Chondrocyte (in vitro differentiated cells): Measurements from ENCODE around the gene PCSK4. TPM values are rescaled to one million over a fixed set of nuclear protein-coding genes. Genes with fewer than 3 reads are reported as not detected.
"Not testable (repeated sequence)": the region's sequence is repeated elsewhere in the genome, so short reads cannot be mapped to it uniquely, and the experiment has no call there.

ENCODE experiments used
- DNase-seq: peaks from one replicate; pipeline ENCODE4 v3.0.0; 2021; ENCODE audit warnings: mixed read lengths, low spot score
- H3K27ac Mint-ChIP-seq: one replicate; pipeline ENCODE4 v1.8.0; 2021; ENCODE audit warnings: mild to moderate bottlenecking, moderate library complexity, mixed read lengths; ENCODE audit not compliant: unreplicated experiment
- H3K27me3 Mint-ChIP-seq: 2 replicates; pipeline ENCODE4 v1.8.0; 2021; ENCODE audit warnings: low read depth, mixed read lengths
- H3K36me3 Mint-ChIP-seq: 2 replicates; pipeline ENCODE4 v1.8.0; 2021; ENCODE audit warnings: low read depth, mixed read lengths
- H3K4me1 Mint-ChIP-seq: 2 replicates; pipeline ENCODE4 v1.8.0; 2021; ENCODE audit warnings: low read depth, mild to moderate bottlenecking, mixed read lengths
- H3K4me3 Mint-ChIP-seq: one replicate; pipeline ENCODE4 v1.8.0; 2021; ENCODE audit warnings: mild to moderate bottlenecking, moderate library complexity, mixed read lengths; ENCODE audit not compliant: unreplicated experiment
- H3K9me3 Mint-ChIP-seq: 2 replicates; pipeline ENCODE4 v1.8.0; 2021; ENCODE audit warnings: low read depth, mixed read lengths
- total RNA-seq: library from RNA; stranded (reverse); gene quantifications from 3 replicates; pipeline ENCODE4 v1.2.1, GENCODE V29; 2021
- TF ChIP-seq, protein P1 (sequence below): fragments of 200-600 bp; sonication (generic); IDR thresholded peaks from 2 replicates; pipeline ENCODE4 v1.5.0; 2021; ENCODE audit warnings: antibody characterized with exemption, mild to moderate bottlenecking, moderate library complexity

PCSK4 gene
- total RNA-seq, 1 donor from 2014 or later, result 3.9 TPM

DNA sequence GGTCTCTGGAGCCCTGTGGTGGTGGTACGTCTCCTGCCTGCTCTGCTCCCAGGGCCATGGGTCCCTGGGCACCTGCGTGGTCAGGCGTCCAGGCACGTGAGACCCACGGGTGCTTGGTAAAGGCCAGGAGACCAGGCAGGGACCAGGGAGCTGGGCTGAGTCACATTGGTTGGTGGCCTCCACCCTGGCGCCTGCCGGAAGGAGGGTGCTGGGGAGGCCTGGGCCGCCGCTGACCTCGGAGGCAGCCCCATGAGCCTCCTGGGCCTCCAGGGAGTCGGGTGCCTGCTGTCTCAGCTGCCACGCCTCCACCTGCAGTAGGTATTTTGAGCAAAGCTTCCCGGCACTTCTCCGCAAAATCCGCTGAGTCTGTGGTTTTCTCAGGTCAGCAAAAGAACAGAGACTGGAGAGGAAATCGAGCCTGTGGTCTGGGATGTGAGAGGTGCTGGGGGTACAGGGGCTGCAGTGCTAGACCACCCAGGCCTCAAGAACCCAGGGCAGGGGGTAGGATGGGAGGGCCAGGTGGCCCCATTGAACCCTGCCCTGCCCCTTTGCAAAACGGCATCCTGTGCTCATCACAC is 30.1 kb upstream of the PCSK4 start:
- H3K4me3 Mint-ChIP-seq, result no peak overlapping the region
- peaks cover 20% of the 10 kb centered on the region for H3K27me3 Mint-ChIP-seq
- H3K36me3 Mint-ChIP-seq, result no peaks in the 10 kb centered on the region
- TF ChIP-seq, protein P1, sequence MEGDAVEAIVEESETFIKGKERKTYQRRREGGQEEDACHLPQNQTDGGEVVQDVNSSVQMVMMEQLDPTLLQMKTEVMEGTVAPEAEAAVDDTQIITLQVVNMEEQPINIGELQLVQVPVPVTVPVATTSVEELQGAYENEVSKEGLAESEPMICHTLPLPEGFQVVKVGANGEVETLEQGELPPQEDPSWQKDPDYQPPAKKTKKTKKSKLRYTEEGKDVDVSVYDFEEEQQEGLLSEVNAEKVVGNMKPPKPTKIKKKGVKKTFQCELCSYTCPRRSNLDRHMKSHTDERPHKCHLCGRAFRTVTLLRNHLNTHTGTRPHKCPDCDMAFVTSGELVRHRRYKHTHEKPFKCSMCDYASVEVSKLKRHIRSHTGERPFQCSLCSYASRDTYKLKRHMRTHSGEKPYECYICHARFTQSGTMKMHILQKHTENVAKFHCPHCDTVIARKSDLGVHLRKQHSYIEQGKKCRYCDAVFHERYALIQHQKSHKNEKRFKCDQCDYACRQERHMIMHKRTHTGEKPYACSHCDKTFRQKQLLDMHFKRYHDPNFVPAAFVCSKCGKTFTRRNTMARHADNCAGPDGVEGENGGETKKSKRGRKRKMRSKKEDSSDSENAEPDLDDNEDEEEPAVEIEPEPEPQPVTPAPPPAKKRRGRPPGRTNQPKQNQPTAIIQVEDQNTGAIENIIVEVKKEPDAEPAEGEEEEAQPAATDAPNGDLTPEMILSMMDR, result no peak
- DNase-seq, result no peak
- H3K27ac Mint-ChIP-seq, result no peak overlapping the region
- no peaks in the 10 kb centered on the region for H3K9me3 Mint-ChIP-seq
- peaks cover 5% of the 10 kb centered on the region for H3K4me1 Mint-ChIP-seq

DNA sequence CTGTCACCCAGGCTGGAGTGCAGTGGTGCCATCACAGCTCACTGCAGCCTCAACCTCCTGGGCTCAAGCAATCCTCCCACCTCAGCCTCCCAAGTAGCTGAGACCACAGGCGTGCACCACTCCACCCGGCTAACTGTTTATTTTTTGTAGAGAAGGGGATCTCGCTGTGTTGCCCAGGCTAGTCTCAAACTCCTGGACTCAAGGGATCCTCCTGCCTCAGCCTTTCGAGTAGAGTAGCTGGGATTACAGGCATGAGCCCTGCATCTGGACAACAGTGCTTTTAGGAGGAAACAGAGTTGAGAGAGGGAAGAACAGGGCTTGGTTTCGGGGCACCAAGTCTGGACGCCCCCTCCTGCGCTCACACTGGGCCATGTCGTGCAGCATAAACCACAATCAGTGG is 29.7 kb upstream of the PCSK4 start:
- not testable (repeated sequence) for H3K9me3 Mint-ChIP-seq, H3K4me3 Mint-ChIP-seq, H3K36me3 Mint-ChIP-seq, DNase-seq, H3K27ac Mint-ChIP-seq, H3K4me1 Mint-ChIP-seq
- H3K27me3 Mint-ChIP-seq, result peaks cover 16% of the 10 kb centered on the region

DNA sequence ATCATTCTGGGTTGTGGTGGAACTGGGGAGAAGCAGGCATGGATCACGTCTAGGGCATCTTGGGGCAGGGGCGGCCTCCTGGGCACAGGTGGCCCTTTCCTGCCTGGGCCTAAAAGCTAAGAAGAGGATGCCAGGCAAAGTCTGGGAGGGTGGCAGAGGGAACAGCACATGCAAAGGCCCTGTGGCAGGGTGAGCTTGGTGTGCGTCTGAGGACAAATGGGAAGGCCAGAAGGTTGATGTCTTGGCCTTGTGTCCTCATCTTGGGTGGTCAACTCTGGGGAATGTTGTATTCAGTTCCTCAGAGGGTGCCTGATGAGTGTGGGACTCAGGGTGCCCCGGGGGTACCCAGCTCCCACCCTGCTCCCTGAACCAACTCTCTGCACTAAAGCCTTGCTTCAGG is 28.3 kb upstream of the PCSK4 start:
- no peak for DNase-seq
- no peaks in the 10 kb centered on the region for H3K9me3 Mint-ChIP-seq
- no peak overlapping the region for H3K4me3 Mint-ChIP-seq
- peaks cover 10% of the 10 kb centered on the region for H3K27me3 Mint-ChIP-seq
- no peaks in the 10 kb centered on the region for H3K36me3 Mint-ChIP-seq
- H3K27ac Mint-ChIP-seq, result no peak overlapping the region
- TF ChIP-seq, protein P1, result no peak
- no peaks in the 10 kb centered on the region for H3K4me1 Mint-ChIP-seq

DNA sequence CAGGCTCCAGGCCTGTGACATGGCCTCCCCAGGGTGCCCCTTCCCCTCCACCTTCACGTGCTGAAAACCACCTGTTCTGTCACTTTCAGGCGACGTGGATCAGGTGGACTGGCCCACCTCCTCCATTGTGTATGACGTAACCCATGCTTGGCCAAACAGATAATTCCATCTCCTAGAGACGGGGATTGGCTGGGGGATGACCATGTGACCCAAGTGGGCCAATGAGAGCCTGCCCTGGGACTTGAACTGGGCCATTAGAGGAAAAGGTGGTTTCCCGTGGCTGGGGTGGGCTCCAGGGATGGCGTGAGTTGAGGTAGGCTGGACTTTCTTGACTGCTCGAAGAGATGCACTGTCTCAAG is 26.2 kb upstream of the PCSK4 start:
- no peak for DNase-seq
- no peak overlapping the region for H3K27ac Mint-ChIP-seq
- peaks cover 4% of the 10 kb centered on the region for H3K27me3 Mint-ChIP-seq
- H3K36me3 Mint-ChIP-seq, result no peaks in the 10 kb centered on the region
- peaks cover 7% of the 10 kb centered on the region for H3K4me1 Mint-ChIP-seq
- H3K4me3 Mint-ChIP-seq, result no peak overlapping the region
- H3K9me3 Mint-ChIP-seq, result no peaks in the 10 kb centered on the region
- TF ChIP-seq, protein P1, result no peak

DNA sequence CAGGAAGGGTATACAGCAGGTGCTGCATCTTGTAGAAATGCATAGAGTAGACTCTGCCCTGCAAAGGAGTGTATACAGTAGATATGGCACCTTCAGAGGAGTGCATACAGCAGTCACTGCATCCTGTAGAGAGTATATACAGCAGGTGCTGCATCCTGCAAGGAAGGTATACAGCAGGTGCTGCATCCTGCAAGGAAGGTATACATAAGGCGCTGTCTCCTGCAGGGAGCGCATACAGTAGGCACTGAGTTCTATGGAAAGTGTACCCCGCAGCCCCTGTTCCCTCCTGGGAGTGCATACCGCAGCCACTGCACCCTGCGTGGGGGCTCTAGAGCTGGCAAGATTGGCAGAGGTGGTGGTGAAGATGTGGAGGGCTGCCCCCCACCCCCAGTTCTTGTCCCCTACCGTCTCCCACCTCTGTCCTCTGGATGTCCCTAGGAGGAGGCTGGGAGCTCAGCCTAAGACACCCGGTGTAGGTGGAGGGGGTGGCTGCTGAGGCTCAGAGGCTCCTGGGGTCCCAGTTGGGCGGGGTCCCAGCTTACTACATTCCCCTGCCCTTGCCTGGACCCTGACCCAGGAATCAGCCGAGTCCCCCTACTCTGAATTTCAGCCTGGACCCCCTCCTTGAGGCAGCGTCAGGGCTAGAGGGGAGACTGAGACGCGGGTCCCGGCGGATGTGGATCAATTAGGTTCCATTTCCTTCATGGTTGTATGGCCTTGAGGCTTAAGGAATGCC is 25.0 kb upstream of the PCSK4 start:
- Mint-ChIP-seq H3K27me3 (peaks cover 4% of the 10 kb centered on the region), H3K4me1 (peaks cover 10% of the 10 kb centered on the region), H3K36me3 (no peaks in the 10 kb centered on the region), H3K9me3 (no peaks in the 10 kb centered on the region), H3K27ac (no peak overlapping the region), H3K4me3 (no peak overlapping the region)
- no peak for DNase-seq
- TF ChIP-seq, protein P1, result no peak

DNA sequence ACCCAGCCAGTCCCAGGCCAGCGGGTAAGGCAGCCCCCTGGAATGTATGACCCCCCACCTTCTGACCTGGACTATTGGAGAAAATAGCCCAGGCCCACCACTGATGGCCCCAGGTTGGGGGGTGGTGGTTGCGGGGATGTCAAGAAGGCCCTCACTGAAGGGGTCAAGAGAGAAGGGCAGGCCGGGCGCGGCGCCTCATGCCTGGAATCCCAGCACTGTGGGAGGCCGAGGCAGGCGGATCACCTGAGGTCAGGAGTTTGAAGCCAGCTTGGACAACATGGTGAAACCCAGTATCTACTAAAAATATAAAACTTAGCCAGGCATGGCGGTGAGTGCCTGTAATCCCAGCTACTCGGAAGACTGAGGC is 24.1 kb upstream of the PCSK4 start:
- no peaks in the 10 kb centered on the region for H3K36me3 Mint-ChIP-seq
- peaks cover 14% of the 10 kb centered on the region for H3K4me1 Mint-ChIP-seq
- no peaks in the 10 kb centered on the region for H3K9me3 Mint-ChIP-seq
- H3K27ac Mint-ChIP-seq, result no peak overlapping the region
- H3K4me3 Mint-ChIP-seq, result peak overlapping the region; percentile 25
- peaks cover 4% of the 10 kb centered on the region for H3K27me3 Mint-ChIP-seq
- DNase-seq, result no peak
- TF ChIP-seq, protein P1, result no peak
